Activated effector memory CD4-positive, alpha-beta T cell treated with Interleukin-2 at 50 U/mL for 16 hours (primary cell): ENCODE data around the gene SLC16A11.

ENCODE experiments used
- DNase-seq: peaks from one replicate; pipeline ENCODE4 v3.0.0-alpha.2; 2020

SLC16A11 gene

DNA sequence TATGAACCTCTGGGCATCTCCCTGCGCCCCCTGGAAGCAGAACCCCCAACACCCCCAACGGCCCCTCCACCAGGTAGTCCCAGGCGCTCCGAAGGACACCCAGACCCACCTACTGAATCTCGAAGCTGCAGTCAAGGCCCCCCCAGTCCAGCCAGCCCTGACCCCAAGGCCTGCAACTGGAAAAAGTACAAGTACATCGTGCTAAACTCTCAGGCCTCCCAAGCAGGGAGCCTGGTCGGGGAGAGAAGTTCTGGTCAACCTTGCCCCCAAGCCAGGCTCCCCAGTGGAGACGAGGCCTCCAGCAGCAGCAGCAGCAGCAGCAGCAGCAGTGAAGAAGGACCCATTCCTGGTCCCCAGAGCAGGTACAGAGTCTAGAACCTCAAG is 19.5 kb downstream of the SLC16A11 start:
- no peak for DNase-seq

DNA sequence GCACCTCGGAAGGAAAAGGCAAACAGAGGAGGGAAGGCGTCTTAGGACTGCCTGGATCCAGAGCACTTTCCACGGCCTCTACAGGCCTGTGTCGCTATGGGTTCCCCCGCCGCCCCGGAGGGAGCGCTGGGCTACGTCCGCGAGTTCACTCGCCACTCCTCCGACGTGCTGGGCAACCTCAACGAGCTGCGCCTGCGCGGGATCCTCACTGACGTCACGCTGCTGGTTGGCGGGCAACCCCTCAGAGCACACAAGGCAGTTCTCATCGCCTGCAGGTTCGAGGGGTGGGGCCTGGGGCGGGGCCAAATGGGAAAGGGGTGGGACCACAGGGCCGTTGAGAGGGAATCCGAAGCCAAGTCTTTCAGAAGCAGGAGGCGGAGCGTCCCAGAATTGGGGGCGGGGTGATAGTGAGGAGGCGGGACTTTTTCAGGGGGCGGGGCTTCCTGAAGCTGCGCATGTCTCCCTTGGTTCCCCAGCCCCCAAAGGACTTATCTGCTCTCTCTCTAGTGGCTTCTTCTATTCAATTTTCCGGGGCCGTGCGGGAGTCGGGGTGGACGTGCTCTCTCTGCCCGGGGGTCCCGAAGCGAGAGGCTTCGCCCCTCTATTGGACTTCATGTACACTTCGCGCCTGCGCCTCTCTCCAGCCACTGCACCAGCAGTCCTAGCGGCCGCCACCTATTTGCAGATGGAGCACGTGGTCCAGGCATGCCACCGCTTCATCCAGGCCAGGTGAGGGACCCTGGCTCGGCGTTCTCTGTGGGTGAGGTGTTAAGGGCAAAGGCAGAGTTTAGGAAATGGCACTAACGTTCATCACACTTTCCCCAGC is 20.1 kb downstream of the SLC16A11 start:
- DNase-seq, result peak; percentile 85

DNA sequence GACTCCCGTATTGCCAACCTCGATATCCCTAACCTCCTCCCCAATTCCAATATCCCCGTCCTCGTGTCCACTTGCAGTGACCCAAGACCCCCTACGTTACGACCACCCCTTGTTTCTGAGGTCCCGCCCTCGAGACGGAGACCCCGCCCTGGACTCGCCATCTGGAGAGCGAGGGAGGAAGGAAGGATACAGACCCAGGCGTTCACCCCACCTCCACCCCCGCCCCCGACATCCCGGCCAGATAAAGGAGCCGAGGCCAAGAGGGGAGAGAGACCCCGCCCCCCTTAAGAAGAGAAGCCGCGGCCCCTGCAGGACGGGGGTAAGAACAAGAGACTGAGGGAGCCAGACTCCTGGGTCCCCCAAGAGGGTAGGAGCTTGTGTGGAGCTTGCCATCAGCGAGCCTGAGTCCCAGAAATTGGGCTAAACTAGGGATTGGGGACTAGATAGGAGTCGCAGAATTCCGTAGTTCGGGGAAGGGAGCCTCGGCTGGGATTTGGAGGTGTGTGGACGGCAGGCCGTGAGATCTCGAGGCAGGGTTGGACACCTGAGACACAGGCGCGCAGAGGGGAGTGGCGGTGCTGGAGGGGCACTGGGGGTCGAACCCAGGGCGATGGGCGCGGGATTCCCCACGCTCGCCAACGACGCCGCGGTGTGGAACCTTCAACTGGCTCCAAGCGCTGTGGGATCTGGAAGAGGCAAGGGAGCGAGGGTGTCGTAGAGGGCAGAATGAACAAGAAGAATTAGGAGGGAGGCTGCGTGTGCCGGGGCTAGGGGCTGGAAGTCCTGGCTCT is 20.9 kb downstream of the SLC16A11 start, which contains the start of gene BCL6B:
TSS of gene BCL6B (plus strand) at position 270 of the 791 bp plus-strand sequence. CDS start 622 bp downstream, outside the sequence.
- DNase-seq, result no peak

DNA sequence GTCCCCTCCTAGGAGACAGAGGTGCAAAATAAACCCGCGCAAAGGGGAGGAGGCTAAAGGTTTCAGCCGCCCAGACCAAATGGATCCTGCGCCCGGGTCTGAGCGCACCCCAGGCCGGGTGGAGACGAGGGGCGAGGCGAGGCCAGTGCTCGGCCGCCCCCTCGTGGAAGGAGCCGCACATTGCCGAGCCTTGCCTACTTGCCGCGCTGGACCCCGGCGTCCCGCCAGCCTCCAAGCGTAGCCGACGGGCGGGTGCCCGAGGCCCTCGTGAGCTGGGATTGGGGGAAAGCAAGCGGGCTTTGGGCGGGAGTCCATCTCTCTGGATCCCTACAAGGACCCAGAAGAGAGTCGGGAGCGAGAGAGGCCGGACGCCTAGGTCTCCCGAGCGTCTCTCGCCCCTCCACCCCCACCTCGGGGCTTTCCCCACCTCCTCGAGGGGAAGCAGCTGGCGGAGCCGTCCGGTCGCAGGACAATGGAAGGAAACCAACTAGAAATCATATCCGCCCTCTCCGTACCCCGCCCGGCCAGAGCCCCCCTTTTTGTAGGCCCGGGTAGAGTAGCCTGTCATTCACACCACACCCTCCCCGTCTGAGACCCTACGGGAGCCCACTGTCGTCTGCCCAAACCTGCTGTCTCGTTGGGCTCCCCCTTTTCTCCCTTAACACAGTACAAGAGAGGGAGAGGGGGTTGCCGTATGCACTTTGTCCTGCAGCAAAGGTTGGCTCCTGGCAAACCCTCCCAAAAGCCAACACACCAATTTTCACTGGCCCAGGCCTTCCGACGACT is 21.7 kb downstream of the SLC16A11 start:
- DNase-seq, result peak; percentile 69

DNA sequence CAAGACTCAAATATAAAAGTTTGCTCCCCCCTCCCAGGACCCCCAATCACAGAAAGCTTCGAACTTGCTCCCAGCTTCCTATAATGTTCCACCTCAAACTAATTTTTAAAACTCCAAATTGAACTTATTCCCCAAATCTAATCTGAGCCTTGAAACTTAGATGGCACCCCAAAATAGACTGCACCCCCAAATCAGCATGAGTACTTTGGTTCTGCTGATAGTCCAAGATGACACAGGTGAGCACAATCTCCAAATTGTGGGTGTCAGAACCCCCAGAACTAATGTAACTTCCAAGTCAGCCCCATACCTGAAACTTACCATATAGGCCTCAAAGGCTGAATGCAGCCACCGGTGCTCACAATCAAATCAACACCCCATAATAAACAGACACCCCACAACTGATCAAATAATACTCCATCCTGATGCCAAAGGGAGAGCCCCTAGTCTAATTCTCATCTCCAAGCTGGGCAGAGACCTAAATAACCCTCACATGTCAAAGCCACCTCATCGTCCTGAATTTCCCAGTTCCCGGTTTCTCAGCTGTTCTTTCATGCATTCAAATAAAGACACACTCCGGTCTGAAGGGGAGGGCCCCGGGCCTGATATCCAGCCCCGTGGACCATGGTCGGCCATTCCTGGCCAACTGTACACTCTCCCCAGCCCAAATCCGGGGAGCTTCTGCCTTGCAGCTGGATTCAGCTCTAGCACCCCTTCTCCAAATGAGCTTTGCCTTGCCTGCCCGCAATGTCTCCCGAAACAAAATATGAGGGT is 22.8 kb downstream of the SLC16A11 start:
- DNase-seq, result no peak

DNA sequence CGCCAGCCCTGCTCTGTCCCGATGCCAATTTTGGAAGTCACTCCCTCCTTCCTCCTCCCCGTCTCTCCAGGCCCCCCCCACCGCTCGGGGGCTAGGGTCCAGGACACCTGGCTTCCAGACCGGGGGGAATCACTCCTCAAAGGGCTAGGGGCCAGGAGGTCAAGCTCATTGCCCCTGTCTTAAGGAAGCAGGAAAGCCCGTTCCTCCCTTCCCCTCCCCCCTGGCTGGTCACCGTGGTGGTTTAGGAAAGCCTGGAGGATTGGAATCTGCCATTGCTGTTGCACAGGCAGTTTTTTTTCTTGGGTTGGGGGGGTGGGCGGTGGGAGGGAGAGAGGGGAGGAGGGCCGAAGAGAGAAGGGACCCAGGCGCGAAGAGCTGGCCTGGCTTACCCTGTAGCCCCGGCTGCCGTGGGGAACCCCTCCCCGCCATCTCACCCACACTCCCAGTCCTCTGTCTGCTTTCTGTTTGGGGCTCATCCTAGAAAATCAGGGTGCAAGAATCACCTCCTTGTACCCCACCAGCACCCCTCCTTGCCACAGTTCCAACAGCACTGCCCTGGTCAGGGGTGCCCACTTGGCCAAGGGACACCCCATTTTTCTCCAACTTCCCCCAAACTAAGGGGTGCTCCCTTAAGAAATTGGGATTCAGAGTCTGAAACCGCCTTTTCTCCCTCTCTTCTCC is 23.9 kb downstream of the SLC16A11 start:
- DNase-seq, result no peak

DNA sequence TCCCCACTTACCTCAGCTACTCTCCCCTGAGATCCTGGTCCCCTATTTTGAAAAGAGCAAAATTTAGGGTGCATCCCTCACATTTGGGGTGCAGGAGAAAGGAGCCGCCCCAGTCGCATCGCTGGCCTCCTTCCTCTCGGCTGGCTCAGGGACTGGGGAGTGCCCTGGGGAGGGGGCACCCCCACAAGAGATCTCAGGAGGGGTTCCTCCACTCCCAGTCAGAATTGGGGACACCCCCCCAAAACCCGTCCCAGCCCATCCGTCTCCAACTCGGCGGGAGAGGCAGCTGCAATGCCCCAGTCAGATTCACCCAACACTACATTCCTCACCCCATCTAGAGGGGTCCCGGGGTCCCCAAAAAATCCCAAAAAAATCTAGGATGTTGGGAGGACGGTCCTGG is 24.5 kb downstream of the SLC16A11 start:
- no peak for DNase-seq

DNA sequence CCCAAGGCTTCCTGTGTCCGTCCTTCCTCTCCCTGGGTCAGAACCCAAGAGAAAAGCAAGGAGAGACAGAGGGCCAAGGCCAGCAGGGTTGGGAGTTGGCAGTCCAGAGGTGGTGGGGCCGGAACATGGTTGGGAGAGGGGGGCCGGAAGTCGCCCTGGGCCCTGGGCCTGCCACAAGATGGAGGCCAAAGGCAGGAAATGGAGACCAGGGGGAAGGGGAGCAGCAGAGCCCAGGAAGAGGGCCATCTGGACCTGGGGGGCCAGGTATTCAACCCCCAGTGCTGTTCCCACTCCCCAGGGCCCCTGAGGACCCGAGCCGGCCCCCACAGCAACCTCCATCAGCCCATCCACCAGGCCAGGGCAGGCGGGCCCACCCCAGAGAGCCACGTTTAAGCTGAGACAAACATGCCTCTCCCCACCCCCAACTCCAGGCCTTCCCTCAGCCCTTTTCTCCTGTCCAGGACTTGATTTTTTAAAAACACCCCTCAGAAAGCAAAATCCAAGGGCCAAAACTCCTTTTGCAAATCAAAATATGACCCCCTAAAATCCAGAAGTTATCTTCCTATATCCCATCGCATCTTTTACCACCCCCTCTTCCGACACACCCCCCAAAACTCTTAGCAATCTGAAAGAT is 25.4 kb downstream of the SLC16A11 start:
- DNase-seq, result no peak

DNA sequence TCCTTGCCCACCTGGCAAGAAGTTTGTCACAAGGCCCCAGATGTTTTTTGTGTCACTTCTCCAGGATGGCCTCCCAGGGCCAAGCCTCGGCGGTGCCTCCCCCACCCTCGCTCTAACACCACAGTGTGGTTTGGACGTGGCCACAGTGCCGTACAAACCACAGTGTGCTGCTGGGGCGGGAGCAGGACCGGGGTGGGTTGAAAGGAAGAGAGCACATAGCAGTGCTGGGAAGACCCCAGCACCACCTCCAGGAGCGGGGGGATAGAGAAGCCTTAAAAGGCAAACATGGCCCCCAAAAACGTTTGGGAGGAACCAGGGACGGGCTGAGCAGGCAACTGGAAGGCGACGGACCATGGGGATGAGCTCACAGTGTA is 26.1 kb downstream of the SLC16A11 start:
- DNase-seq, result no peak

DNA sequence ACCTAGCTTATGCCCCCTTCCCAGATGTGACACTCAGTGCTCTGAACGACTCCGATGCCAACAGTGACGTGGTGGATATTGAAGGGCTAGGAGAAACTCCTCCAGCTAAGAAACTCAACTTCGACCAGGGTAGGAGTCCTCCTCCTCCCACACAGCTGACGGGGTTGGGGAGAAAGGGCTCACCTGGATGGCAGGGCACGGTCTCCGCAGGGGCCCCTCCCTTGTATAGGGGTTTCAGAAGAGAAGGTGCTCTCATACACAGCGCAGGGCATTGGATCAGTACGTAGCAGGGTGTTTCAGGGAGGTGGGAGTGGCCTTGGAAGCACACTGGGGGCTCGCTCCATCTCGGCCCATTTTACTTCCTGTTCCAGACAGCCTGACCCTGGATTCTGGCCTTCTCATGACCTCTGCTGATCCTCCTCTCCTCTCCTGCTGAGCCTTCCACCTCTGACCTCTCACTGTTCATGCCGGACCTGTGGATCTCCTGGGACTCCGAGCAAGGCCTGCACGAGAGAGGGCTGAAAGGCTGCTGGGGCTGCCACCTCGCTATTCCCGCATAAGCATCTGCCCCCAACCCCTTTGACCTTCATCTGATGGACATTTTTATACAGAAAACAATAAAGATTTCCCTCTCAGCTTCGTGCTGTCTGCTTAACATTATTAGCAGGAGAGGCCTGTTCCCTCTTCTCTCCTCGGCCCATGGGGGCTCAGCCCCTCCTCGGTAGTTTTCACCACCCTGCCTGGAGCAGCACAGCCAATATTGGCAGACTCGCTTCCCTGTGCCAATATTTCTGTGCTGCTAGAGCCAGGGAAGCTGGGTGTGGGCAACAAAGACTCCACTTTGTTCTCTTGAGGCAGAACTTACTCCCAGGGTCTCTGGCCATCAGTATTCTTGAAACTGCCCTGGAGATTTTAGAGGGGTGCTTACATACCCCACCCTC is 26.7 kb downstream of the SLC16A11 start:
- DNase-seq, result no peak

DNA sequence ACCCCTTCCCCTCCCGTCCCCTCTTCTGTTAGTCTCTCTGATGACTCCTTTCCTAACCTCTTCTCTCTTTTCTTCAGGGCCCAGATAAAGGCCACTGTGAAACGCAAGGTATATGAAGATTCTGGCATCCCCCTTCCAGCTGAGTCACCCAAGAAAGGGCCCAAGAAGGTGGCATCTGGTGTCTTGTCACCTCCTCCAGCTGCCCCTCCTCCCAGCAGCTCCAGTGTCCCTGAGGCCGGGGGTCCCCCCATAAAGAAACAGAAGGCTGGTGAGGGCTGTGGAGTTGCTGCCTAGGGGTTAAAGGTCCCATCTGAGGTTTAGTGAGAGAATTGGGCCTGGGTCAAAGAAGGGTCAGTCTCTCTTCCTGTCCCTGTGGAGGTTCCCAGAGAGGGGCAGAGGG is 27.5 kb downstream of the SLC16A11 start:
- no peak for DNase-seq

DNA sequence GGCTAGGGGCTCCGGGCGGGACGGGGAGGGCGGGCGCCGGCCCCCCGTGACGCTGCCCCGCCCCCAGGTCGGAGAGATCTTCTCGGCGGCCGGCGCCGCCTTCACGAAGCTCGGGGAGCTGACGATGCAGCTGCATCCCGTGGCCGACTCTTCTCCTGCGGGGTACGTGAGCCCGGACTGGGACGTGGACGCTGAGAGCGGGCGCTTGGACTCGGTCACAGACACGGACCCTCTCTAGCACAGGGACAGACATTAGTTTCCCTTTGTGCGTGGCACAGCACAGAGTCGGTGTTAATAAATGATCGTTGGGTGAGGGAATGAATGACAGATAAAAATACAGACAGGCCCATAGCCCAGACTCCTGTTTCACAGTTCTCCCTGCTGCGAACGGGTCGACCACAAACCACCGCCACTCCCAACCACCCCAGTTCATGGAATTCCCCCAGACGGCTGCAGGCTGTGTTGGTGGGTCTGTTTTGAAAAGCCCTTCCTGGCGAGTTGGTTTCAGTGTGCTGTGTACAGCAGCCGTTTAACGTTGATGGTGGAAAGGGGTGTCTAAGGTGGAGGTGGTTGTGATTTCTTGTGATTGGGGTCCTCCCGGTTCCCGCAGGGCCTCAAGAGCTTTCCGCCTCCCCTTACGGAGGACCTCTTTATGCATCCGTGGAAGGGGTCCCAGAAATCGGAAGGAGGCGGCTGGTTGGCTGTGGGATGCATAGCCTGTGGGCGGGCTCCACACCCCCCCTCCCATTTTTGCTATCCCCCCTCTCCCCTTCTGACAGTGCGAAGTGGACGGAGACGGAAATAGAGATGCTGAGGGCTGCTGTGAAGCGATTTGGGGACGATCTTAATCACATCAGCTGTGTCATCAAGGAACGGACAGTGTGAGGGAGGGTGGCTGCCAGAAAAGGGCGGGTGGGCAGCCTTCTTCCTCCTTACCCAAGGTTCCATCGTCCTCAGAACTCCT is 28.6 kb downstream of the SLC16A11 start:
- peak; percentile 66 for DNase-seq

DNA sequence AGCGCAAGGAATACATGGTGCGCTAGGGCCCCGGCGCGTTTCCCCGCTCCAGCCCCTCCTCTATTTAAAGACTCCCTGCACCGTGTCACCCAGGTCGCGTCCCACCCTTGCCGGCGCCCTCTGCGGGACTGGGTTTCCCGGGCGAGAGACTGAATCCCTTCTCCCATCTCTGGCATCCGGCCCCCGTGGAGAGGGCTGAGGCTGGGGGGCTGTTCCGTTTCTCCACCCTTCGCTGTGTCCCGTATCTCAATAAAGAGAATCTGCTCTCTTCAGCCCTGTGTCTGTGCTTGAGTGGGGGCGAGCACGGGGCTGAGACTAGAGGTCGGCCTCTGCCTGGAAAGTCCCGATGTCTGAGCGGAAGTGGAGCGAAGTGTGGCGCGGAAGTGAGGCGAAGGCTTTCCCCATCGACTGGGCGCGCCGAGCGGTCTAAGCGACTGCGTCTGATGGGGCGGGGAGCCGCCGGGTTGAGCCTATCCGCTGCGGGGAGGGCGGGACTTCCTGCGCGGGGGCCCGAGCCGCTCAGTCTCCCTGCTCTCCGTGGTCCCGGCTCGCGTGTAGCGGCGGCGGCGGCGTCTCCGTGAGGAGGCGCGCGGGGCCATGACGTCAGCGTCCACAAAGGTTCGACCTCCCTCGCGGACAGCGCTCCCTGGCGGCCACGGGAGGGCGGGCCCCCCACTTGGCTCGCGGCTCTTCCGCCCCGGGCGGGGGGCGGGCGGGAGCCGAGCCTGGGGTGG is 29.5 kb downstream of the SLC16A11 start:
- DNase-seq, result peak; percentile 97

DNA sequence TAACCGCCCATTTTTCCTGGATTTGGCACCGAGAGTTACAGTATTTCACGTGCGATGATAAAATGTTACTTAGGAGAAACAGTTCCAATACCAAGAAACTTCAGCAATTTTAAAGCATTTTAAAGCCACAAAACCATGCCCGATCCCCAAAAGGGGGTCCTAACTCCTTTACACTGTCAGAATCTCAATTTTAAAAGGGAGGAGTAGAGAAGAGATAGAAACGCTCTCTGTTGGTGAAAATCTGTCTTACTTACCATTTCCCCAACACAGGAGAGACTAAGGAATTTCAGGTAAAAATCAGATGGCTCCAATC is 32.0 kb downstream of the SLC16A11 start:
- no peak for DNase-seq

DNA sequence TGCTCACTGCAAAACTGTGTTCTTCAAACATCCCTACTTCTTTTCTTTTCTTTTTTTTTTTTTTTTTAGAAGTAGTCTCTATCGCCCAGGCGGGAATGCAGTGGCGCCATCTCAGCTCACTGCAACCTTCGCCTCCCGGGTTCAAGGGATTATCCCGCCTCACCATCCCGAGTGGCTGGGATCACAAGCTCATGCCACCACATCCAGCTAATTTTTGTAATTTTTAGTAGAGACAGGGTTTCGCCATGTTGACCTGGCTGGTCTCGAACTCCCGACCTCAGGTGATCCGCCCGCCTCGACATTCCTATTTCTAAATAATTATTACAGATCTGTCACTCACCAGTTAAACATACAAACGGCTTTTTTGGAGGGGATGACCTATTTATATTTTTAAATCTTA is 32.5 kb downstream of the SLC16A11 start:
- no peak for DNase-seq

DNA sequence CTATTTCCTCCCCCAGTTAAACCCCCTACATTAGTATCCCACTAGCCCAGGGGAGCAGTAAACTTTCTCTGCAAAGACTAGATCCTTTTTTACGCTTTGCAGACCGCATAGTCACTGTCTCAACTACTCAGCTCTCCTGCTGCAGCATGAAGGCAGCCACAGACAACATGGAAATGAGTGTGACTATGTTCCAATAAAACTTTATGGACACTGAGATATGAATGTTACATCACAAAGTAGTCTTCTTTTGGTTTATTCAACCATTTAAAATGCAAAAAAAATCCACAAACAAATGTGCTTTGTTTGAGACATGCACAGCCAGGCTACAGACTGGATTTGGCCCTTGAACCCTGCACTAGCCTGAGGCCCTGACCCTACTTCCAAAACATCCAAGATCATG is 33.4 kb downstream of the SLC16A11 start:
- no peak for DNase-seq

DNA sequence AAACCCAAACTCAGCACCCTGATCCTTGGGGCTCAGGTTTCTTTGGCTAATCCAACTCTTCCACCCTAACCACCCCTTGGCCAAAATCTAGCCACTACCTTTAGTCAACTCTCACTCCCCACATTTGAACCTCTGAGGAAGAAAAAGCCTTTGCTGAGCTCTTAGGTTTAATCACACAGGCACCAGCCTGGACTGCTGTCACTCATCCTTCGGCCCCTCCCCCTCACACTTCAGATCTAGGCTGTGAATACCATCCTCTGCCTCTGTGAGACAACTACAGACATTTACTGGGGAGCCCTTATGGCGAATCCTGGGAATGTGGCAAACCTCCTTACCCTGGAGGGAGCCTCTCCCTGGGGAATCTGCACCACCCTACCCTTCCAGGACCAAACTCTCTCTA is 36.7 kb downstream of the SLC16A11 start:
- no peak for DNase-seq

DNA sequence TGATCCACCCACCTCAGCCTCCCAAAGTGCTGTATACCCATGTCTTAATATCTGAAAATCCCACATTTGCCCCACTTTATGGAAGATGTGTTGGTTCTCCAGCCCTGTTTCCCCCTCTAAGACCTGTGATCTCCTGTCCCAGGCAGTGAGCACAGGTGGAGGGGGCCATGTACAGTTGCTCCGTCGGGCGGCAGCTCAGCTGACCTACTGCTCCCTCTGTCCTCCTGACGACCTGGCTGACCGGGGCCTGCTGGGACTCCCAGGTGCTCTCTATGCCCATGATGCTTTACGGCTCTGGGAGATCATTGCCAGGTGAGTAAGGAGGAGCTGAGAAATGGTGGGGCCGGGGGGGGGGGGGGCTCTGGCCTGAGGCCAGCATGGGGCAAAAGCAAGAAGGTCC is 38.2 kb downstream of the SLC16A11 start:
- no peak for DNase-seq
